Left colon (tissue), 2 donors: ENCODE measurements around the gene MEIS2. TPM values are rescaled to one million over a fixed set of nuclear protein-coding genes. Genes with fewer than 3 reads are reported as not detected.

Experiments used
- ATAC-seq: fragments of 200-7000 bp; cut with Tn5 transposase; one replicate; pipeline ENCODE4 v1.9.1; 2020; ENCODE audit warnings: mild to moderate bottlenecking, moderate library complexity
- DNase-seq, 2 donors: peaks; one replicate each; pipeline ENCODE4 v3.0.0-alpha.2; 2020
- intact Hi-C, 2 donors: fragments of 100-400 bp; cut with DNase I in 1 of 2; cut with micrococcal nuclease in 1 of 2; formaldehyde crosslinking; loops; one replicate each; pipeline versions ENCODE4 v1.11.2 to v1.14.0; 2022; cut with DNase I, micrococcal nuclease
- total RNA-seq, 2 donors: library from RNA; stranded (reverse); fragmentation: NEBNext Ultra II Directional; extraction: Animal tissue kit (Norgen Biotek cat#: 25700); gene quantifications; one replicate each; pipeline ENCODE4 v1.2.1, GENCODE V29; 2021
- donor health status: DM: no; HTN: no; CAD: no.
- donor health status: DM: yes; HTN: yes; CAD: no.

MEIS2 gene
- total RNA-seq, 2 donors from 2014 or later: 3.1 to 11.3 TPM

DNA sequence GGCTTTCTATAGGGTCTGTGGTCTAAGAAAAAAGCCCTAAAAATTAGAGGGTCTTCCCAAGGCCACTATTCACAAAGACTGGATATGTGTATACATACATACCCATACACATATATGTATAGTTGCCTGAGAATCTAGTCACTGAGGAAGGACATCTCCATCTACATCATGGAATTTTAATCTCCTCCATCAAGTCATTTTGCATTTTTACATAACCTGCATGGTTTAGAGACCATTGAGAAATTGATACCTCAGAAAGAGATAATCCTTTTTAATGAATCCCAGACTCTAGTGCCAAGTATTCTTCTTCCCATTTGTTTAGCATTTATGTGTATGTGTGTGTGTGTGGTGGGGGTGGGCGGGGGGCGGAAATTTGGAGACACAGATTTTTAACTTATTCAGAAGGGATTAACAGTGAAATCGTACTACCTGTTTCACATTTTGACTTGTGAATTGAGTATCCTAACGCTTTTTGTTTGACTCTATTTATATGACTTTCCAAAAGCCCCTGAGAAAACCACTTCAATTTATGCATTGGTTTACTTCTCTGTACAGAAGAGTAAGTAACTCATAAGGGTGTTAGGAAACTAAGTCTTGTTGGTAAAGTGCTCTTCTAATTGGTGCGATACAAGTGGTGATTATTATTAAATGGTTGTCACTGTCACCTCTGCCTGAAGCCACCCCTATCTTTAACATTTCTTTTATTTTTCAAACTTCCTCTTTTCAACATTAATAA is 166.9 kb downstream of the MEIS2 start:
- intact Hi-C loops: no loop called here
- ATAC-seq (no peak), DNase-seq (no peak)

GRCh38 chr15:36932070-36932469 is 168.3 kb downstream of the MEIS2 start:
- intact Hi-C loops: no loop called here

GRCh38 chr15:36931434-36931833 is 168.9 kb downstream of the MEIS2 start:
- no peak for ATAC-seq
- intact Hi-C loops: no loop called here

More at GRCh38 chr15:36932070-36932469, 168.3 kb downstream of the MEIS2 start:
- no peak for DNase-seq
- ATAC-seq: no peak

GRCh38 chr15:36926427-36926825 is 173.9 kb downstream of the MEIS2 start:
- intact Hi-C loops: no loop called here
- no peak for DNase-seq
- ATAC-seq: no peak

More at GRCh38 chr15:36931434-36931833, 168.9 kb downstream of the MEIS2 start:
- no peak for DNase-seq

GRCh38 chr15:36925653-36926426 is 174.5 kb downstream of the MEIS2 start:
- ATAC-seq (no peak), DNase-seq (no peak)
- intact Hi-C loops: no loop called here

- DNase-seq: no peak
- intact Hi-C loops: no loop called here
- no peak for ATAC-seq
These were observed 175.3 kb downstream of the MEIS2 start for GRCh38 chr15:36925049-36925448.

- intact Hi-C loops: no loop called here
- ATAC-seq (no peak), DNase-seq (no peak)
These were observed 176.3 kb downstream of the MEIS2 start for GRCh38 chr15:36924034-36924433.

GRCh38 chr15:36921484-36922091 is 178.8 kb downstream of the MEIS2 start:
- intact Hi-C loops: no loop called here
- ATAC-seq (no peak), DNase-seq (no peak)

GRCh38 chr15:36917411-36918267 is 182.7 kb downstream of the MEIS2 start:
- intact Hi-C loops: no loop called here
- ATAC-seq (no peak), DNase-seq (no peak)

DNA sequence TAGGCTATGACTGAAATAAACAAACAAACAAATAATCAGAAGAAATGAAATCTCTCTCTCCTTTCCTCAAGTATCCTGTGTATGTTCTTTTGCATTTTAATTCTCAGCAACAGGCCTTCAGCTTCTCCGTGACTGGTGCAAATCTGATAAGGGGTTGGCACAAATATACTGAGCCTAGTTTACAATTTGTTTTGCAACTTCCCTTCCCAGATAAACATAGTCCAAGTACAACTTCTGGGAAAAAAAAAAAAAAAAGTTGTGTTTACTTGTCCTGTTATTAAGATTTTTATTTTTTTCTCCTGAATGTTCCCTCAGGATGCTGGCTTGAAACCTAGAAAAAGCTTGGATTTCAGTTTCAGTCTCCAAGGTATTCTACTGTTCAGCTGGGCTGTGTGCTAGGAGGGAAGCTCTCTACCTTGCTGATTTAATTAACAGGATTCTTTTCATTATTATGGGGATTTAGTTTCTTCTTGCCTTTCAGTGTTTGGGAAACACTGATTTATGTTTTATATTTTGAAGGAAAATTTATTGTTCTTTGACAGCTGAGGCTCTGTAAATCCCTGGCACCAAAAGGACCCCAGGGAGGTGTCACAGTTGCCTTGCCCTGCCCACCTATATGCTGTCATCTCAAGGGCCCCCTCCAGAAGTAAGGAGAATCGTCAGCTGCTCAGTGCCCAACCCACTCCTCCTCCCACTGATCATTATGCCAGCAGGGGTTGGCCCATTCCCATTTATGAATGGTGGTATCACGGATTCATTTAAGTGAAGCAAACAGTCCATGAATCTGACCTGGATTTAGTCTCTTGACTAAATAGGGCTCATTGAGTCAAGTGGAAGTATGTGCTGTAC is 185.2 kb downstream of the MEIS2 start:
- DNase-seq (no peak), ATAC-seq (no peak)
- intact Hi-C loops: no loop called here

DNA sequence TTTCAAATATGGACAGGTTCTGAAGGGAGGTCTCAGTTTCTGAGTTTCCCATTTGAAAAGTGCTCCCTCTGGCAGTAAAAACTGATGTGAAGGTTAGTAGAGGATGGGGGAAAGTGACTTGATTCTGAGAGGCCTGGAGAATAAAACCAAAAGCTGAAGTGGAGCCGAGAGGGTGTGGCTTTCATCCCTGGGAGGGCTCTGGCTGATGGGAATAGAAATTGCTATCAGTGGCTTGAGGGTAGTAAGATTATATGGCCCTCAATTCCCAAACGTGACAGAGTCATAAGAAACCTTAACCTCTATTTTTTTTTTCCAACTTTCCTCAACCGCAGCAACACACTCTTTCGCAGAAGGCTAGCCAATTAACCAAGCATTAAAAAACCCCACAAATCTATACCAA is 185.9 kb downstream of the MEIS2 start:
- intact Hi-C loops: no loop called here
- ATAC-seq (no peak), DNase-seq (no peak)

DNA sequence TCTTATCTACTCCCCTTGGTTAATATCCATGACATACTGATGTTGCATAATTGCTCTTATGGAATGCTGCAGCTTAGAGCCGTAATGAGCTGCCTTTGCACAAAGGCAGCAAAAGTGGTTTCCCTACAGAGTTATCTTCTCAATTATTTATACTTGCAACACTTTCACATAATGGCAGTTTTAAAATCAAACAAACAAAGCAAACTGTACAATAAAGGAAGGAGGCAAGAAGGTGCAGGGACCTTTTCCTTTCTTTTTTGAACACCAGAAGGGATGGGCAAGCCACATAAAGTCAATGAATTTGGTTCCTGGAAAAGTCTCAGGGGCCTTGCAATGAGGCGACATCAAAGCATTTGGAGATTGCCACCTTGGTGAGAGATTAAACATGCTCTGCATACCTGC is 188.0 kb downstream of the MEIS2 start:
- intact Hi-C loops: no loop called here
- ATAC-seq: no peak
- DNase-seq: no peak

DNA sequence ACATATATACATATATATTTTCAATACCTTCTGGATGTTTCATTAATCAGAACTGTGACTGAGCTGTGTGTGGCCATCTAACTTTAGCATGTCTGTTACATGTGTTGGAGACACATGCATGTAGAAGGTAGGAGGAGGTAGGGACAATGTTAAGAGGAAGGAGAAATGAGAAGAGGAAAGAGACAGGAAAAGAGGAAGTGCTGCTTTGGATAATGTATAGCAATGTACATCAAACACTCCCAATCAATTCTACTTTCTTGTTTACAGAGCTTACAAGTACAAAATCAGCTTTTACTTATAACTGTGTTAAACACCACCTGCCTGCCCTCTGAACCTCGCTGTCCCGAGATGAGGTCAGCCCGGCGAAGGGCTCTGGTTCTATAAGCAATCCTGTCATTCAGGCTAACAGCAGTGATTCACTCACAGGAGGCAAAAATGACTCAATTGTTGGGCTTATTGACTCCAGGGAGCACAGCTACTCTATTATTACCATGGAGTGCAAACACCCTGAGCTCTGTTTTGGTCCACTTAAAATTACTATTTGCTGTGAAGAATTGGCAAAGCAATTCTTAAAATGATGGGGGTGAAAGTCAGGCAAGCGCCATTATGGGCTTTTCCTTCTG is 188.9 kb downstream of the MEIS2 start:
- ATAC-seq: no peak
- intact Hi-C loops: no loop called here
- no peak for DNase-seq

GRCh38 chr15:36908991-36909390 is 191.4 kb downstream of the MEIS2 start:
- intact Hi-C loops: no loop called here
- ATAC-seq (no peak), DNase-seq (no peak)

DNA sequence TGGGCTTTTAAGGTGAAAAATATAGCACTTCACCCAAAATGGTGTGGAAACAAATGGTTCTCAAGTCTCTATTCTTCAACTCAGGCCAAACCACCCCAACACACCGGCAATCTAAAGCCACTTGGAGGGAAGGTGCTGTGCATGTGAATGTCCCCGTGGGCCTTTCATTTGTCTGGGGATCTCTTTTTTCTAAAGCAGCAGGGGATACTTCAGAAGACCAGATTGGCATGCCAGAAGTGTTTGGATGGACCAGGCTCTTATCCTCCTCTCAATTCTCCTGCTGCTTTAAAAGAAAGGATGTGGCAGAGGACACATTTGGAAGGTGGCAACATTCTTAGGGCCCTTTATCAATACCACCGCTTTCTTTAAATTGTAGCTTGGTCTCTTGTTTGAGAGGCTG is 193.1 kb downstream of the MEIS2 start:
- intact Hi-C loops: no loop called here
- ATAC-seq (no peak), DNase-seq (no peak)

GRCh38 chr15:36905908-36906307 is 194.4 kb downstream of the MEIS2 start:
- DNase-seq: no peak
- intact Hi-C loops: no loop called here
- ATAC-seq: no peak

DNA sequence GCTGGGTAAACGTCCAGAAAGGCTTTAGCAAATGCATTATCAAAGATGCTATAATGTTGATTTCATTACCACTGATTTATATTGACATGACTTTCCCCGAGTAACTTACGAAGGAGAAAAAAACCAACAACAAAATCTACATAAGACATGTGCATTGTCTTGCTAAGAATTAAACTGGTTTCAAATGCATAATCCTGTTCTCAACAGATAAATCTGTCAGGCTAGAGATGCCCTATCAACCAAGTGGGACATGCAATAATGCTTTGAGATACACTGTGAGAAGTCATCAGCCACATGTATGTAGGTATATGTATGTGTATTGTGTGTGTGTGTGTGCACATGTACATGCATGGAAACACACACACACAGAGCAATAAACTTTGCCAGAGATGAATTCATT is 195.6 kb downstream of the MEIS2 start:
- intact Hi-C loops: no loop called here
- ATAC-seq (no peak), DNase-seq (no peak)
